CD4-positive, alpha-beta T cell treated with Interleukin-6 for 4 hours (primary cell): Measurements from ENCODE around the gene FASTK.
A peak's percentile ranks its signal among the peaks of the same experiment; 100 is the strongest.

Experiments used
- DNase-seq: peaks from one replicate; pipeline ENCODE4 v3.0.0-alpha.2; 2020; ENCODE audit warnings: mixed read lengths

The FASTK gene

GRCh38 chr7:151116603-151117440, 36.2 kb upstream of the FASTK start:
- DNase-seq = no peak

GRCh38 chr7:151115836-151116418, 35.3 kb upstream of the FASTK start:
- peak; percentile 20 for DNase-seq

- DNase-seq = peak; percentile 35
Measured at GRCh38 chr7:151115121-151115835, 34.7 kb upstream of the FASTK start.

DNA sequence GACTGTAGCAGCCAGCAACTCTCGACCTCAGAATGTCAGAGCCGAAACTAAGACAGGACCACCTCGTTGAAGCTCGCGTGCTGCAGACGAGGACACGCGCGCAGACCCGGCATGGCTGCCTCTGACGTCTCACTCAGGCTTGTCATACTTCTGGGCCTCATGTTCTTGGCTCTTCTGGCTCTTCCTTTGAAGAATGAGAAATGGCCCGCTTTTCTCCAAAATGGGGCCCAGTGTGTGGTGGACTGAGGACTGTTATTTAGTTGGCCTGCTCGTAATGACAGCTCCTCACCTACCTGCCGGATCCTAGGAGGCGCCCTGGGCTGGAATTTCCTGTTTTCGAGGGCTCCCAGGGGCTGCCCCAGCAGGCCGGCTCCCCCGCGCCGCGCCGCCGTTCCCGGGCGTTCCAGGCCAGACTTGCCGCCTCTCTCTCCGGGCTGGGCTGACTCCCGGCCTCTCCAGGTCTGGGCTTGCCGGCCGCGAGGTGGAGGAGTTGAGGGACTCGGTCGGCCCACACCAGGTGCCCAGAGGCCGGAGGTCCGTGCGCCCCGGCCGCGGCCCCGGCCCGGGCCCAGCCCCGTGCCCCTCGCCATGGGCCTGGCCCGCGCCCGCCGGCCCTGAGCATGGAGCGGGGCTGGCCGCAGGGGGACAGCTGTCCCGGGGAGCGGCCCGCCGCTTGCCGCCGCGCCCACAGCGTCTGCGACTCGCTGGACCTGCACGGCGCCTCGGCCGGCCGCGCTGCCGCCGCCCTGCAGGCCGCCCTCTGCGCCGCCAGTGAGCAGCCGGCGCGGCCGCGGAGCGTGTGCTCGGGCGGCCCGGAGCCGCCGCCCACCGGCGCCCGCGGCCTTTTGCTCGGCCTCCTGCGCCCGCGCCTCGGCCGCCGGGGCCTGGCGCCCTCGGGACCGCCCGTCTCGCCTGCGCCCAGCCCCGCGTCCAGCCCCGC, 33.8 kb upstream of the FASTK start:
- no peak for DNase-seq

- no peak for DNase-seq
Measured at GRCh38 chr7:151113344-151114150, 32.9 kb upstream of the FASTK start.

GRCh38 chr7:151110941-151111645, 30.5 kb upstream of the FASTK start:
- peak; percentile 80 for DNase-seq

DNA sequence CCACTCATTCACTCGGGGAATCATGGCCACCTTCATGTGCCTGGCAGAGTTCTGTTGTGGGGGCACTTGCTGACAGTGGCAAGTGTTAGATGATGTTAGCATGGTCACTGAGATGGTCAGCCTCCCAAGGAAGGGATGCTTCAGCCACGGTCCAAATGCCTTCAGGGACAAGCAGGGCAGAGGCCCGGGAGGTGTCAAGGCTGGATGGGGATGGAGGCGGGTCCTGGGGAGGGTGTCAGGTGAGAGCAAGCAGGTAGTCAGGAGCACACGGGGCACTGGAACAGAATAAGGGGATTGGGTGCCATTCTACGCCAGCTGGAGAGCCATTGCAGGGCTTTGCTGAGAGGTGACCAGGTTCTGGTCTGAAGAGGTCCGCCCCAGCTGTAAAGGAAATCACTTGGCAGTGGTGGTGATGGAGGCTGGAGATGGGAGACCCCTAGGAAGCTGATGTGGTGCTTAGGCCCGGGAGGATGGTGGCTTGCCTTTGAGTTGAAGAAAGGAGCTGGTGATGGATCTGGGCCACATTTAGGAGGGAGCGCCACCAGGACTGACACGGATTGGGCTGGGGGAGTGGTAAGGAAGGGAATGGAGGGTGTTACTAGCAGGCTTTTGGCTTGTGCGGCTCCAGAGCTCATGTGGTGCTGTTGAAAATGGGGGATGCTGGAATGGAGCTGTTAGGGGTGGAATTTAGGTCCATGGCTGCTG, 29.8 kb upstream of the FASTK start:
- no peak for DNase-seq

DNA sequence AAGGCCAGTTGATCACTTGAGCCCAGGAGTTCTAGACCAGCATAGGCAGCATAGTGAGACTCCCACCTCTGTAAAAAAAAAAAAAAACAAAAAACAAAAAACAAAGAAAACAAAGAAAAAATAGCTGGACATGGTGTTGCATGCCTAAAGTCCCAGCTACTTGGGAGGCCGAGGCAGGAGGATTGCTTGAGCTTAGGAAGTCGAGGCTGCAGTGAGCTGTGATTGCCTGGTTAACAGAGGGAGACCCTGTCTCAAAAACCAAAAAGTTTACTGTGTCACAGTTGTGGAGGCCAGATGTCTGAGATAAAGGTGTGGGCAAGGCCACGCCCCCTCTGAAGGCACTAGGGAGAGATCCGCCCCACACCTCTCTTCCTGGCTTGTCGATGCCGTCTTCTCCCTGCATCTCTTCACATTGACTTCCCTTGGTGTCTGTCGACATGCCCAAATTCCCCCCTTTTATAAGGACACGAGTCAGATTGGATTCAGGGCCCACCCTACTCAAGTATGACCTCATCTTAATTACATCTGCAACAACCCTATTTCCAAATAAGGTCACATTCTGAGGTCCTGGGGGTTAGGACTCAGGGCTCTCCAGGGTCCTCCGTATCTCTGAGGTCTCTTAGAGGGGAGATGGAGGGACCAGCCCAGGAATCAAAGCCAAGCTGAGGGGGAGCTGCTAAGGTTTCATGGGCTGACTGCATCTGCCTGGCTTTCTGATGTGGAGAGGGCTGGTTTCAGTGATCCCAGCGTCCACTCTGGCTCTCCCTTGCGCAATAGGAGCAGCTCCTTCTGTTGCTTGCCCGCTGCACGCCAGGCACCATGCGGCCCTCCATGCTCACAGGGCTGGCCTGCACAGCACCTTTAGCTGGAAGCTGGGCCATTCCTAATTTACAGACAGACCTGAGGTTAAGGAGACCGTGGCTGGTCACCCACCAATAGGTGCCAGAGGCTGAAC, 28.8 kb upstream of the FASTK start:
- no peak for DNase-seq

DNA sequence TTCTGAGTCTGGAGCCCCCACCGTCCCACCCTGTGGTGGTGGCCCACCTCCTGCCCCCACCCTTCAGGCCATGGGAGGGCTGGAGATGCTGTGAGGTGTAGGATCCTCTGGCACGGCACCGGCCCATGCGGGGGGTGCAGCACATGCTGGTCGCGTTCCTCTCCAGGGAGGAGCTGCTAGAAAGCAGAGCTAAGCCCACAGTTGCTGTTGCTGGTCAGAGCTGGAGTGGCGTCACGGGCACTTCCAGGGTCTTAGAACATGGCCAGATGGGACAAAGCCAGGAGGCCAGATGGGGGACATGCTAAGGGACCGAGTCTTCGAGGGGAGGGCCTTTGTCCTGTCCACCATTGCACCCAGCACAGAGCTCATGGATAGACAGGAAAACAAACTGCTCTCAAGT, 27.3 kb upstream of the FASTK start:
- no peak for DNase-seq

DNA sequence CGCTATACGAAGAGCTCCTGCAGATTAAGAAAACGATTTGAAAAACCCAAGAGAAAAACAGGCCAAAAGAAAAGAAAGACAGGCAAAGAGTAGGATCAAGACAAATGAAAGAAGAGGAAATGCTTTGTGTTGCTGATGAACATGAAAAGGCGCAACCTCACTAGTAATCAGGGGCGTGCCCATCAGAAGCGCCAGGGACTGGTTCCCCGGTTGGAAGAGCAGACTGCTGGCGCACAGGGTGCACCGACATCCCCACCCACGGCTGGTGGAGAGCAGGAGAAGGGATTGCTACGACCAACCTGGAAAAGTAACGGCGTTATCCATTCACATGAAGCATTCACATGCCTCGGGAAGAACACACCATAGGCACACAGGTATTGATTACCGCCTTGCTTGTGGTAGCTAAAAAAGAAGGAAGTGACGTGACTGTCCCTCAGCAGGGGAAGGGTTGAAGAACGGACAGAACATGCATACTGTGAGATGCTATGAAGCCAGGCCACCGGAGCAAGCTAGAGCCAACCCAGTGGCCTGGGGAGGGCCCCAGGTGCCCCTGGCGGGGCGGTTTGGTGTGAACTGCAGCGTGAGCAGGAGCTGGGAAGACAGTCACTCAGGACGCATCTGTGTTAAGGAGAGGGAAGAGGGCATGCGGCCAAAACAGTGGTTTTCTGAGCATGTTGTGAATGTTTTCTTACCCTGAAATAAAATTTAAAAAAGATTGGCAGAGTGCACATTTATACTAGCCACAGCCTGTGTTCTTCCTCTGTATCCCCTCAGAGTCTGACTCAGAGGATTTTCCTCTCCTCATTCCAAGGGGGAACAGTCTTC, 24.0 kb upstream of the FASTK start:
- no peak for DNase-seq

GRCh38 chr7:151103973-151104372, 23.4 kb upstream of the FASTK start:
- no peak for DNase-seq

DNA sequence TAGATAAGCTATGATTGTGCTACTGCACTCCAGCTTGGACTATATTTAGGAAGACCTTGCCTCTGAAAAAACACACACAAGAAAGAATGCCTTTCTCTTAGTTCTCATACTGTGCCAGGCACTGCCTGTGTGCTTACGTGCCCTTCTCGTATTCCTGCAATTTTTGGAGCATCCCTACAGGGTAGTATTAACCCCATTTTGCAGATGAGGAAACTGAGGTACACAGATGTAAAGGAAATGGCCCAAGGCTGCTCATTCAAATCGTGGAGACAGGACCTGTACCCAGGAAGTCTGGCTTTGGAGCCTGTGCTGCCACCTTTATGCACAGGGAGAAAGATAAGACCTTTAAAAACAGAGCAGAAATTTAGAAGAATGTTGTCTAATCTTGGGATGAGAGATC, 22.4 kb upstream of the FASTK start:
- no peak for DNase-seq

GRCh38 chr7:151101621-151102396, 21.2 kb upstream of the FASTK start:
- DNase-seq = no peak

DNA sequence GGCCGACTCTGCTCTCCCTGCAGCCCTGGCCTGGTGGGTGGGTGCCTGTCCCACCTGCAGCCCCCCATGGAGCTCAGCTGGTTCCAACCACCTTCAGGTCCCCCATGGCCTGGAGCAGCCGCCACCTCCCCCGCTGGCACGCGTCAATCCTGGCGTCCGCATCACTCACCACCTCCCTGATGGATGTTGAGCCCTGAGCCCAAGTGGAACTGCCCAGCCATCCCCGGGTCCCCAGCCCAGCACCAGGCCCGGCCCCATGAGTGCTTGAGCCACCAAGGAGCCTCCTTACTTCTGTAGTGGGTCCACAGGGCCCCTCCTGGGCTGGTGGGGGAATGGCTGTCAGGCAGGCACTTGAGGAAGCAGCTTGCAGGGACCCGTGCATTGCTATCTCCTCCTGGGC, 20.3 kb upstream of the FASTK start:
- DNase-seq = no peak

- no peak for DNase-seq
Measured at GRCh38 chr7:151099486-151100211, 19.0 kb upstream of the FASTK start.

GRCh38 chr7:151095828-151096475, 15.3 kb upstream of the FASTK start:
- DNase-seq = no peak
